GM23338 (cell line): ENCODE results near the gene NUP98.

Experiments used
- CREB1 ChIP-seq: fragments of 250-450 bp; sonication (Bioruptor Pico); IDR thresholded peaks from 2 replicates; pipeline ENCODE4 v1.5.0; 2020; ENCODE audit warnings: low read depth, mild to moderate bottlenecking, moderate library complexity
- CTCF ChIP-seq, 2 experiments: fragments of 200-600 bp in 1 of 2; sonication (generic) in 1 of 2; conservative IDR thresholded peaks; 2 replicates each; pipeline versions ENCODE4 v1.5.1 to v1.6.1; 2016 to 2017; ENCODE audit warnings: antibody characterized with exemption in 2 of 2, low read depth in 2 of 2, mild to moderate bottlenecking in 2 of 2, moderate library complexity in 1 of 2
- EZH2 ChIP-seq: fragments of 200-600 bp; sonication (generic); IDR thresholded peaks from one replicate; pipeline ENCODE4 v1.8.0; 2017; ENCODE audit warnings: antibody characterized with exemption, mild to moderate bottlenecking, low read depth; ENCODE audit not compliant: unreplicated experiment
- EZH2phosphoT487 ChIP-seq: fragments of 200-600 bp; sonication (generic); IDR thresholded peaks from one replicate; pipeline ENCODE4 v1.8.1; 2018; ENCODE audit warnings: antibody characterized with exemption; ENCODE audit not compliant: unreplicated experiment
- JUNB ChIP-seq: IDR thresholded peaks from one replicate; pipeline ENCODE4 v1.6.1; 2016; ENCODE audit warnings: antibody characterized with exemption; ENCODE audit not compliant: unreplicated experiment
- POLR2AphosphoS5 ChIP-seq: IDR thresholded peaks from 2 replicates; pipeline ENCODE4 v1.6.1; 2016; ENCODE audit warnings: antibody characterized with exemption, low read depth

- TF ChIP-seq CTCF (conservative IDR thresholded peaks at IDR 0.05; ENCODE audit: low read depth in 2 of 2) (no peak), POLR2AphosphoS5 (no peak), EZH2 (no peak), CREB1 (no peak), JUNB (no peak), EZH2phosphoT487 (no peak)
These were observed 44.2 kb downstream of the NUP98 start for GRCh38 chr11:3753110-3753509.
